Upper lobe of right lung (tissue), 1 donor: ENCODE results near the gene PLIN3. TPM values are rescaled to one million over a fixed set of nuclear protein-coding genes. Genes with fewer than 3 reads are reported as not detected.
"Not testable (repeated sequence)": the region's sequence is repeated elsewhere in the genome, so short reads cannot be mapped to it uniquely, and the experiment has no call there.

ENCODE experiments used
- ATAC-seq: fragments of 200-7000 bp; cut with Tn5 transposase; one replicate; pipeline ENCODE4 v1.9.1; 2020; ENCODE audit warnings: mild to moderate bottlenecking, moderate library complexity
- DNase-seq: peaks from one replicate; pipeline ENCODE4 v3.0.0-alpha.2; 2020
- H3K27ac ChIP-seq: fragments of 200-600 bp; one replicate; pipeline ENCODE4 v1.8.0; 2022
- H3K27me3 ChIP-seq: fragments of 200-600 bp; one replicate; pipeline ENCODE4 v1.8.0; 2022; ENCODE audit warnings: mild to moderate bottlenecking
- H3K36me3 ChIP-seq: fragments of 200-600 bp; one replicate; pipeline ENCODE4 v1.8.0; 2022
- H3K4me1 ChIP-seq: fragments of 200-600 bp; one replicate; pipeline ENCODE4 v1.8.0; 2022
- H3K4me3 ChIP-seq: fragments of 200-600 bp; one replicate; pipeline ENCODE4 v1.8.0; 2022; ENCODE audit warnings: mild to moderate bottlenecking
- H3K9me3 ChIP-seq: fragments of 200-600 bp; one replicate; pipeline ENCODE4 v1.8.0; 2022
- intact Hi-C: fragments of 100-400 bp; cut with DNase I; formaldehyde crosslinking; loops from one replicate; pipeline ENCODE4 v1.11.0; 2022
- total RNA-seq: library from RNA; stranded (reverse); fragmentation: NEBNext Ultra II Directional; extraction: Animal tissue kit (Norgen Biotek cat#: 25700); gene quantifications from one replicate; pipeline ENCODE4 v1.2.1, GENCODE V29; 2021
- TF ChIP-seq, protein P1 (sequence below): fragments of 200-600 bp; IDR thresholded peaks from one replicate; pipeline ENCODE4 v1.8.0; 2022; ENCODE audit warnings: antibody characterized with exemption
- donor health status: DM: no; HTN: yes; CAD: no; lungs with severe emphysema.

The PLIN3 gene
- total RNA-seq, 1 donor from 2014 or later, result 31.9 TPM

DNA sequence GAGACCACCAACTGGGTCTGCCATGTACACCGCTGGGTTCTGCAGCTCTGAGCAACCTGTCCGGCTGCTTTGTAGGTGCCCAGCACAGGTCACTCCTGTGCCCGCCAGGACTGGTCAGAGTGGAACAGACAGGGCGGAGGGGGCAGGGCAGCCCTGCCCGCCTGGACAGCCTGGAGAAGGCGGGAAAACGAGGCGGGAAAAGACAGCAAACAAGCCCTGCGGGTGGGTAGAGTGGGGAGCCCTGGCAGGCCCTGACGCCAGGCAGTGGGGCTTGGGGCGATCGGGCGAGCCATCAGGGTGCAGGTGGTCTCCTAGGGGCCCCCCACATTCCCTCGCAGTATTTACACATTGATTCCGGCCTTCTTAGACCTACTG, 41.3 kb upstream of the PLIN3 start:
- Histone ChIP-seq H3K9me3 (no peaks in the 10 kb centered on the region), H3K4me1 (peaks cover 26% of the 10 kb centered on the region), H3K27ac (no peak overlapping the region), H3K27me3 (peaks cover 5% of the 10 kb centered on the region), H3K4me3 (no peak overlapping the region), H3K36me3 (no peaks in the 10 kb centered on the region)
- intact Hi-C loops, result no loop called here
- no peak for ATAC-seq
- DNase-seq, result no peak
- TF ChIP-seq, protein P1, sequence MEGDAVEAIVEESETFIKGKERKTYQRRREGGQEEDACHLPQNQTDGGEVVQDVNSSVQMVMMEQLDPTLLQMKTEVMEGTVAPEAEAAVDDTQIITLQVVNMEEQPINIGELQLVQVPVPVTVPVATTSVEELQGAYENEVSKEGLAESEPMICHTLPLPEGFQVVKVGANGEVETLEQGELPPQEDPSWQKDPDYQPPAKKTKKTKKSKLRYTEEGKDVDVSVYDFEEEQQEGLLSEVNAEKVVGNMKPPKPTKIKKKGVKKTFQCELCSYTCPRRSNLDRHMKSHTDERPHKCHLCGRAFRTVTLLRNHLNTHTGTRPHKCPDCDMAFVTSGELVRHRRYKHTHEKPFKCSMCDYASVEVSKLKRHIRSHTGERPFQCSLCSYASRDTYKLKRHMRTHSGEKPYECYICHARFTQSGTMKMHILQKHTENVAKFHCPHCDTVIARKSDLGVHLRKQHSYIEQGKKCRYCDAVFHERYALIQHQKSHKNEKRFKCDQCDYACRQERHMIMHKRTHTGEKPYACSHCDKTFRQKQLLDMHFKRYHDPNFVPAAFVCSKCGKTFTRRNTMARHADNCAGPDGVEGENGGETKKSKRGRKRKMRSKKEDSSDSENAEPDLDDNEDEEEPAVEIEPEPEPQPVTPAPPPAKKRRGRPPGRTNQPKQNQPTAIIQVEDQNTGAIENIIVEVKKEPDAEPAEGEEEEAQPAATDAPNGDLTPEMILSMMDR, result no peak

DNA sequence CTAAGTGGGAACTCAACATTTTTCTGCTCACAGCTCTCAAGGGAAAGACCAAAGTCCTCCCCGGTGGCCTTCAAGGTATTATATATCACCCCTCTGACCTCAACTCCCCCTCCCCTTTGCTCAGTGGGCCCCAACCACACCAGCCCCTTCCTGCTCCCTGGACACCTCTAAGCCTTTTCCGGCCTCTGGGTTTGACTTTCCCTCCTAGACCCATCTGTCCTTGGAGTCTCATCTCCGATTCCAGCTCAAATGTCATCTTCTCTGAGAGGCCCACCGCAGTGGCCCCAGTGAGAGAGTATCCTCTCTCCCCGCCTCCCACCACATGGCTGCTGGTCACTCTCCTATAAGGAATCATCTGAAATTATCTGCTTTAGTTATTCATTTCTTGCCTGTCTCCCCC, 40.9 kb upstream of the PLIN3 start:
- peaks cover 26% of the 10 kb centered on the region for H3K4me1 ChIP-seq
- TF ChIP-seq, protein P1, result no peak
- no peak overlapping the region for H3K27ac ChIP-seq
- H3K27me3 ChIP-seq, result peaks cover 5% of the 10 kb centered on the region
- no peaks in the 10 kb centered on the region for H3K36me3 ChIP-seq
- no peak overlapping the region for H3K4me3 ChIP-seq
- intact Hi-C loops, result no loop called here
- ATAC-seq (no peak), DNase-seq (no peak)
- no peaks in the 10 kb centered on the region for H3K9me3 ChIP-seq

DNA sequence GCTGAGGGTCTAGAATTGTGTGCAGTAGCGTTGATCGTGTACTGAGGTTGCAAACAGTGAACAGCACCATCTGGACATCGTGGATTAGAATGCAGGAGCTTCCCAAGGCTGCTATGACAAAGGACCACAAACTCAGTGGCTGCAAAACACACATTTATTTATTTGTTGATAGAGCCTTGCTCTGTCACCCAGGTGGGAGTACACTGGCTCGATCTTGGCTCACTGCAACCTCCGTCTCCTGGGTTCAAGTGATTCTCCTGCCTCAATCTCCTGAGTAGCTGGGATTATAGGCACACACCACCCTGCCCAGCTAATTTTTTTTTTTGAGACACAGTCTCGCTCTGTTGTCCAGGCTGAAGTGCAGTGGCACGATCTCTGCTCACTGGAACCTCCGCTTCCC, 39.5 kb upstream of the PLIN3 start:
- H3K9me3 ChIP-seq, result no peaks in the 10 kb centered on the region
- H3K36me3 ChIP-seq, result no peaks in the 10 kb centered on the region
- peaks cover 5% of the 10 kb centered on the region for H3K27me3 ChIP-seq
- ATAC-seq, result no peak
- H3K4me3 ChIP-seq, result no peak overlapping the region
- peaks cover 22% of the 10 kb centered on the region for H3K4me1 ChIP-seq
- no peak overlapping the region for H3K27ac ChIP-seq
- TF ChIP-seq, protein P1, result no peak
- intact Hi-C loops, result no loop called here
- DNase-seq, result no peak

DNA sequence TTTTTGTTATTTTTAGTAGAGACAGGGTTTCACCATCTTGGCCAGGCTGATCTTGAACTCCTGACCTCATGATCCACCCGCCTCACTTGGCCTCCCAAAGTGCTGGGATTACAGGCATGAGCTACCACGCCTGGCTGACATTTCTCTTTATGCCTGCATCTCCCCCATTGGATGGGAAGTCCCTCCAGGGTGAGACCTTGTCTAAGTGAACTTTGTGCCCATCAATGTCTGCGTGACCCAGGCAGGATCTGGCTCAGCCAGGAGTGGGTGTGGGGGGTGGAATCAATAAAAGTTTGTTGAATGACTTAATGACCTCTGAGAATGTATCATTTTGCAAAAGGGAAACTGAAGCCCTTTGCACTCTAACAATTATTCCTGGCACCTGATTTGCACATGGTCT, 37.0 kb upstream of the PLIN3 start:
- Histone ChIP-seq H3K27ac (no peak overlapping the region), H3K4me1 (peaks cover 5% of the 10 kb centered on the region), H3K4me3 (no peak overlapping the region), H3K36me3 (no peaks in the 10 kb centered on the region), H3K9me3 (no peaks in the 10 kb centered on the region), H3K27me3 (peaks cover 5% of the 10 kb centered on the region)
- ATAC-seq (no peak), DNase-seq (no peak)
- intact Hi-C loops, result no loop called here
- TF ChIP-seq, protein P1, result no peak

DNA sequence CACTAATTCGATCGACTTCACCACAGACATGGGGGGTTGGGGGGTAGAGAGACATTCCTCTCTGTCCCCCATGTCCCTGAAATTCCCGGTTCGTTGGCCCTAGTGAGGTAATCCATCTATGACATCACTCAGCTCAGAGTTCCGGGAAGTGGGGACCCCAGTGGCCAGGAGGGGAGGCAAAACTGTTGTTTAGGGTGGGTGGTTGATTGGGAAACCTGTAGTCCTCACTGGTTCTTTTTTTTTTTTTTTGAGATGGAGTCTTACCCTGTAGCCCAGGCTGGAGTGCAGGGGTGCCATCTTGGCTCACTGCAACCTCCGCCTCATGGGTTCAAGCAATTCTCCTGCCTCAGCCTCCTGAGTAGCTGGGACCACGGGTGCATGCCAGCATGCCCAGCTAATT, 35.3 kb upstream of the PLIN3 start, which contains the start of gene ARRDC5:
Gene ARRDC5 (minus strand): TSS at position 101 of the 400 bp plus-strand sequence. CDS start 71 bp downstream, at position 30.
- Histone ChIP-seq H3K36me3 (no peaks in the 10 kb centered on the region), H3K4me1 (no peaks in the 10 kb centered on the region), H3K4me3 (no peak within 1 kb of the TSS), H3K27me3 (no peaks in the 10 kb centered on the region), H3K27ac (no peak within 1 kb of the TSS), H3K9me3 (no peaks in the 10 kb centered on the region)
- intact Hi-C loops, result no loop called here
- DNase-seq (no peak), ATAC-seq (no peak)
- TF ChIP-seq, protein P1, result no peak

DNA sequence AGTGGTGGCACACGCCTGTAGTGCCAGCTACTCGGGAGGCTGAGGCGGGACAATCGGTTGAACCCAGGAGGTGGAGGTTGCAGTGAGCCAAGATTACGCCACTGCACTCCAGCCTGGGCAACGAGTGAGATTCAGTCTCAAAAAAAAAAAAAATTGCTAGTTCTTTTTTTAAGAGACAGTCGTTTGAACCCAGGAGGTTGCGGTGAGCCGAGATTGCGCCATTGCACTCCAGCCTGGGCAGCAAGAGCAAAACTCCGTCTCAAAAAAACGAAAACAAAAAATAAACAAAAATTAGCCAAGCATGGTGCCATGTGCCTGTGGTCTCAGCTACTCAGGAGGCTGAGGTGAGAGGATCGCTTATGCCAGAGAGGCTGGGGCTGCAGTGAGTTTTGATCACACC, 33.4 kb upstream of the PLIN3 start:
- DNase-seq, ATAC-seq, intact Hi-C loops: not testable (repeated sequence)

More for the DNA sequence above, 33.4 kb upstream of the PLIN3 start:
- H3K36me3 ChIP-seq, H3K27ac ChIP-seq, H3K27me3 ChIP-seq, H3K9me3 ChIP-seq, H3K4me1 ChIP-seq, H3K4me3 ChIP-seq: not testable (repeated sequence)
